ES-I3 (cell line): ENCODE results near the gene ACTRT2.
A peak's percentile ranks its signal among the peaks of the same experiment; 100 is the strongest.

Experiments used
- H3K36me3 ChIP-seq: 2 replicates; pipeline ENCODE4 v1.6.1; 2013; ENCODE audit warnings: mild to moderate bottlenecking, low read length, control low read depth, moderate library complexity; ENCODE audit not compliant: insufficient read depth
- H3K4me1 ChIP-seq: 2 replicates; pipeline ENCODE4 v1.6.1; 2013; ENCODE audit warnings: mild to moderate bottlenecking, control low read depth, low read length; ENCODE audit not compliant: insufficient read depth
- H3K9ac ChIP-seq: 2 replicates; pipeline ENCODE4 v1.6.1; 2013; ENCODE audit warnings: low read depth, mild to moderate bottlenecking, low read length, moderate library complexity
- H3K9me3 ChIP-seq: 2 replicates; pipeline ENCODE4 v1.6.1; 2013; ENCODE audit warnings: mild to moderate bottlenecking, low read length, moderate library complexity; ENCODE audit not compliant: control insufficient read depth, insufficient read depth

The ACTRT2 gene

DNA sequence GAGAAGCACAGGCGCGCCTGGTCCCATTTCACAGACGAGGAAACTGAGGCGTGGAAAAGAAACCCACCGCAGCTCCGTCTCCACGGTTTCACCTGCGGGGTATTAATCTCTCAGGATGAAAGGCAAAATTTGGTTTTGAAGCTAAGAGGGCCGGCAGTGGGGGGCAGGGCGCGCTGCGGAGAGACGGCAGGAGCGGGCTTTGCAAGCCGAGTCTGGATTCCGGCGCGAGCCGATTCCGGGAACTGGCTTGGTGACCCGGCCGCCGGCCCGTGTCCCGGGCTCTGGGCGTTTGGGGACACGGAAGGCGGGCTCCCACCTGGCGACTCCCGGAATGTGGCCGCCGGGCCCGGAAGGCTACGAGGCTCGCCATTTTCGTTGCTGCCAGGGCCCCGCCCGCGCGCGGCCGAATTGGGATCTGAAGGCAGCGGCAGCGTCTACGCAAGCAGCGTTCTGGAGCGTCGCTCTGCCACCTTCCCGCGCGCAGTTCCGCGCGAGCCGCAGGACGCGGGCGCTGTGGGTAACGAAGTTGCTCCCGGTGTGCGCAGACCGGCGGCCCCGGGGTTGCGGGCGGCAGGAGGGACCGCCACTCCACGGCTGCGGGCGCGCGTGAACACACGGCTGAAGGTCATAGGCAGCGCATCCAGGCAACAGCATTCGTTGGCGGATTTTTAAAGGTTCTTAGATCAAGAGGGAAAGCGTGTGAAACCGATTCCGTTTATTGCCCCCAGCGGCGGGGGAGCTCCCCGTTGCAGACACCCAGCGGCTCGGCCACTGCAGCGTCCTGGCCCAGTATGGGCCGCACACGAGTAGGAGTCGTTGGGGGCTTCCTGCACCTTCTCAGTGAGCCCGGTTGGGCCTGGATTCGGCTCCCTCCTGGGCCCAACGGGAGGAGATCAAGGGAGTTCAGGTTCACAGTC lies 42.4 kb downstream of the ACTRT2 start:
- no peaks in the 10 kb centered on the region for H3K9me3 ChIP-seq
- peak overlapping the region; percentile 54; the same call in 1 of the 2 replicates for H3K9ac ChIP-seq
- no peaks in the 10 kb centered on the region for H3K36me3 ChIP-seq
- H3K4me1 ChIP-seq, result peaks cover 7% of the 10 kb centered on the region; the same call in 1 of the 2 replicates

DNA sequence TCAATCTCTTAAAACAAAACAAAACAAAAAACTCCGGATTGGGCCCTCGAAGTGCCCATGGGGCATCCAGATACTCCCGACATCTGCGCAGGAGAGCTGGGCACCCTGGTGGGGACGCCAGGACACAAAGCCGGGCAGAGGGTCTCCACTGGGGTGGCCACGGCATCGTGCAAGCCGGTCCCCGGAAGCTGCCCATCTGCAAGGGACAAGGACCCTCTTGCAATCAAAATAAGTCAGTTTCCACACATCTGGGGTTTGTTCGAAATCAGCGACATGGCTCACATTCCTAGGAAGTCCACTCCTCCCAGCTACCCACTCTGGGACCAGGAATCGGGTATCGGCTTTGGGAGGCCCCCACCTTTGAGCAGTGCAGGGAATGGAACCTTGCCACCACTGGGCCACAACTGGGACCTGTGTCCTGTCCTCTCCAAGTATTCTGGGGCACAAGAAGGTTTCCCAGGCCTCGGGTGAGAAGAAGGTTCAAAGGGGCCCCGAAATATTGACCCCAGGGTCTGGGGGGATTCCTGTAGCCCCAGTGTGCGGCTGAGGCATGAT lies 43.1 kb downstream of the ACTRT2 start:
- Histone ChIP-seq H3K9ac (no peak overlapping the region), H3K9me3 (no peaks in the 10 kb centered on the region), H3K36me3 (no peaks in the 10 kb centered on the region), H3K4me1 (peaks cover 7% of the 10 kb centered on the region; the same call in 1 of the 2 replicates)

DNA sequence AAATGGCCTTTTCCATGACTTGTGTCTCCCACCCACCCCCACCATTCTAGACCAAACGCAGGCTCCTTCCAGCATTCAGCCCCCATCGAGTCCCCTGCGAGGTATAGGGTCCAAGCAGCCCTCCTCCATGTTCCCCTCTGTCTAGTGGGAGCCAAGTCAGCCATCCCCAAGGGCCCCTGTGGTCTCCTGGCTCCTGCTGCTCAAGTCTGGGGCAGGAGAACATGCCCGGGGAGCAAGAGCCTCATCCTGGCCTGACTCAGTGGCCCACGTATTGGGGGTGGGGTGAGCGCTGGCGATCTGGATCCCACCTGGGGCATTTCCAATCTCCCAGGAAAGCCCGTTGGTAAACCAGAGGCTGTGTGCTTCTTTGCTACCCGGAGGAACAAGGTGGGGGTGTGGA lies 43.6 kb downstream of the ACTRT2 start:
- Histone ChIP-seq H3K9me3 (no peaks in the 10 kb centered on the region), H3K9ac (no peak overlapping the region), H3K36me3 (no peaks in the 10 kb centered on the region), H3K4me1 (peaks cover 7% of the 10 kb centered on the region; the same call in 1 of the 2 replicates)

DNA sequence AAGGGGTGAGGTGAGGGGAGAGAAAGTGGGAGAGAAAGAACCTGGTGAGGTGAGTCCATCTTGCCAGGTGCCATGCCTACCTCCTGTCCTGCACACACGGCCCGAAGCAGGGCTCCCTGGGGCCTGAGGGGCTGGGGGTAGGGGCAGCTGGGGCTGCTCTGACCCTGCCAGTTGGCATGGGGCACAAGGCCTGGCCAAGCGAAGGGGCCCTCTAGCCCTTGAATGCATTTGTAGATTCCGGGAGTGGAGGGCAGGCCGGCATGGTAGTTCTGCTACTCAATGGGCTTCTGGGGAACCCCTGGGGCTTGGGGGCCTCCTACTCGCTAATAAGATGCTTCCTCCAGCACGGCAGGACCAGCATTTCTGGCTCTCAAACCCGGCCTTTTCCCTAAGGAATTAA lies 44.1 kb downstream of the ACTRT2 start:
- Histone ChIP-seq H3K4me1 (peaks cover 7% of the 10 kb centered on the region; the same call in 1 of the 2 replicates), H3K36me3 (no peaks in the 10 kb centered on the region), H3K9me3 (no peaks in the 10 kb centered on the region), H3K9ac (no peak overlapping the region)

DNA sequence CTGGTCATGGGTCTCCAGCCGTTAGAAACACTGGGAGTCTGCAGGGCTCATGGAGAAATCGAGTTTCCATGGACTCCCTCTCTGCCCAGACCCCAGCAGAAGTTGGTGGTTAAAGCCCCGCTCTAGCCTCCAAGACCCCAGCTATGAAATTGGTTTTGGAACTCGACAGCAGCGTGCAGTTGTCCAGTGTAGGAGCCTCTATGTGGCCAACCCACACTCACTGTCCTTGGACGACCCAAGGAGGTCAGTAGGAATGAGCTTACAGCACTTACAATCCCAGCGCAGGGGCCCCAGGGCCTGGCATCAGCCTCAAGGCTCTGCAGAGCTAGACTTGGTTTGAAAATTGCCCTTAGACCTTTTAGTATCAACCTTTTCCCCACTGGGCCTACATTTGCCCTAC lies 44.5 kb downstream of the ACTRT2 start:
- no peaks in the 10 kb centered on the region for H3K9me3 ChIP-seq
- no peak overlapping the region for H3K9ac ChIP-seq
- no peaks in the 10 kb centered on the region for H3K36me3 ChIP-seq
- peaks cover 7% of the 10 kb centered on the region; the same call in 1 of the 2 replicates for H3K4me1 ChIP-seq

DNA sequence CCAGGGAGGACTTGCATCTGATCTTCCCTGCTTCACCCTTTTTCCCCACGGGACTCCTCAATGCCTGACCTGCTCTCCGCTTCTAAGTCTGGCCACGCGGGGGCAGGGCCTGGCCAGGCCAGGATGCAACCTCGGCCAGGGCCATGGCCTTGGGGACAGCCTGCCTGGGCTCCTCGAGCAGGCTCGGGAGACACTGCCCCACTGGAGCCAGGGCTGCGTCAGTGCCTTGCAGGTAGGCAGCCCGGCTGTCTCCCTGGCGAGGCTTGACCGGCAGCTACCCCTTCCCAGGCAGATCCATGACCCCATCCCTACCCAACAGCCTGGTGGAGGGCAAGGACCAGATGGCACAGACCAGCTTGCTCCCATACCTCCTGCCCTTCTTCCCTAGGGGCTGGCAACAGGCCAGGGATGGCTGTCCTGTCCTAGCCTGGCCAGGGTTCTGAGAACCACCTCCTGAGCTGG lies 45.0 kb downstream of the ACTRT2 start:
- no peaks in the 10 kb centered on the region for H3K9me3 ChIP-seq
- peaks cover 7% of the 10 kb centered on the region; the same call in 1 of the 2 replicates for H3K4me1 ChIP-seq
- H3K9ac ChIP-seq, result no peak overlapping the region
- H3K36me3 ChIP-seq, result no peaks in the 10 kb centered on the region

DNA sequence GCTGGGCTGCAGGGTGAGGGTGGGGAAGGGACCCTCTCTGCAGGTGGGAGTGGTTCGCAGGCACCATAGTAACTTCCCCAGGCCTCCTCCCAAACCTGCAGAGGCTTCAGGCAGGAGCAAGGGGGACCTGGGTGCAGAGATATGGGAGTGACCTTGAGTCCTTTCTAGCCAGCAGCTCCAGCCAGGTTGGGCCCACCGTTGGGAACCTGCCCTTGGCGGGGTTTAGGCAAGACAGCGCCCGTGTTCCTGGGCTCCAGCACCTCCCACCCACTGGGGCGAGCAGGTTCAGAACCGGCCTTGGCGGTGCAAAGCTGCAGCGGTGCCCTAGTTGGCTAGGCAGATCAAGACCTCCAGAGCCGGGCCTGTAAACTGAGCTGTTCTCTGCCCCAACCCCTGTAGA lies 45.6 kb downstream of the ACTRT2 start:
- no peaks in the 10 kb centered on the region for H3K9me3 ChIP-seq
- no peaks in the 10 kb centered on the region for H3K36me3 ChIP-seq
- H3K9ac ChIP-seq, result no peak overlapping the region
- H3K4me1 ChIP-seq, result peaks cover 4% of the 10 kb centered on the region; the same call in 1 of the 2 replicates

DNA sequence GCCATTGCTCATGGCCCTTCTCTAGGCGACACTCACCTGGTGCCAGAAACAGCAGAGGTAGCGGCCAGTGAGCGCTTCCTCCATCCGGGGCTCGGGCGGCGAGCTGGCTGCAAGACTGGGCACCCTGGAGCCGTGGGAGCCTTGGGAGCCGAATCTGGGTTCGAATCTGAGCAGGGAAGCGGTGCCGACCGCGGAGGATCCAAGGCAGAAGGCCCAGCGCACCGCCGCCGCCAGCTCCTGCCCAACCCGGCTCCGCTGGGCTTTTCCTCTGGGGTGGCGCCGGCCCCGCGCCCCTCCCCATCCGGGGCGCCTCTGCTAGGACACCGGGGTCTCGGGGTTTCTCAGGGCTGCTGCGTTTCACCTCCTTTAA lies 46.0 kb downstream of the ACTRT2 start:
- peaks cover 4% of the 10 kb centered on the region; the same call in 1 of the 2 replicates for H3K4me1 ChIP-seq
- H3K9me3 ChIP-seq, result no peaks in the 10 kb centered on the region
- peak overlapping the region; percentile 45; the same call in 1 of the 2 replicates for H3K9ac ChIP-seq
- H3K36me3 ChIP-seq, result no peaks in the 10 kb centered on the region

DNA sequence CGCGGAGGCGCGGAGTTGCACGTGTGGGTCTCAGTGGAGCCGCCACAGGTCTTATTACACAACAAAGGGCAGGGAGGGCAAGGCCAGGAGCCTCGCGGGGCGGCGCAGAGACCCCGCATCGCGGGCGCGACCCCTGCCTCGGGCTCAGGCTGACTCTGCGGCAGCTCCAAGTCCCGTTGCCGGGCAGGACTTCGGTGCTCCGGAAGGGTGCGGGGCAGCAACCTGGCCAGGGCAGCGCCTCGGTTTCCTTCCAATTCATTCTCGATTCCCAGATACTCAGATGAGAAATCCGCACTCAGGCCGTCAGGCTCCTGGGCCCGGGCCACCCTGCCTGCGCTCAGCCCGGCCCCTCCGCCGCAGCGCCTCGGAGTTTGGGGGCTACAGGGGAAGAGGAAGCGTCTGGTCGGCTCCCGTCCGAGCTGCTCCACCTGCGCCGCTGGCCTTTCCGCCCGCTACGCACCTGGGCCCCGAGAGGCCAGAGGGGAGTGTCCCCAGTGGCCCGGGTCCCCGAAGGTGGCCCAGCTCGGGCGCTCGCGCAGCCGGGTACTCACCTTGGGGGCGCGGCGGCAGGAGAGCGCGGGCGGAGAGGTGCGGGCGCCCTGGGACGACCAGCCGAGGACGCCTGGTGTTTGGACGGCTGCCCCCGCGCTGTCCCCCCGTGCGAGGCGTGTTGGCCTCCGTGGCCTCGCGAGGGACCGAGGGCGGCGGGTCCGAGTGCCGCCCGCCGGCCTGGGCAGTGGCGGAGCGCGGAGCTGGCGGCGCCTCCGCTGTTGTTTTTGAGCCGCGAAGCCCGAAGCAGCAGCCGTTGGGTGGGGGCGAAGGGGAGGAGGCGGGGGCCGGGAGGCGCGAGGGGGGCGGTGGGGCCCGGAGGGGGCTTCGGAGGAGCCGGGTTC lies 46.6 kb downstream of the ACTRT2 start:
- peak overlapping the region; percentile 54 for H3K9ac ChIP-seq
- peaks cover 4% of the 10 kb centered on the region; the same call in 1 of the 2 replicates for H3K4me1 ChIP-seq
- no peaks in the 10 kb centered on the region for H3K9me3 ChIP-seq
- no peaks in the 10 kb centered on the region for H3K36me3 ChIP-seq

DNA sequence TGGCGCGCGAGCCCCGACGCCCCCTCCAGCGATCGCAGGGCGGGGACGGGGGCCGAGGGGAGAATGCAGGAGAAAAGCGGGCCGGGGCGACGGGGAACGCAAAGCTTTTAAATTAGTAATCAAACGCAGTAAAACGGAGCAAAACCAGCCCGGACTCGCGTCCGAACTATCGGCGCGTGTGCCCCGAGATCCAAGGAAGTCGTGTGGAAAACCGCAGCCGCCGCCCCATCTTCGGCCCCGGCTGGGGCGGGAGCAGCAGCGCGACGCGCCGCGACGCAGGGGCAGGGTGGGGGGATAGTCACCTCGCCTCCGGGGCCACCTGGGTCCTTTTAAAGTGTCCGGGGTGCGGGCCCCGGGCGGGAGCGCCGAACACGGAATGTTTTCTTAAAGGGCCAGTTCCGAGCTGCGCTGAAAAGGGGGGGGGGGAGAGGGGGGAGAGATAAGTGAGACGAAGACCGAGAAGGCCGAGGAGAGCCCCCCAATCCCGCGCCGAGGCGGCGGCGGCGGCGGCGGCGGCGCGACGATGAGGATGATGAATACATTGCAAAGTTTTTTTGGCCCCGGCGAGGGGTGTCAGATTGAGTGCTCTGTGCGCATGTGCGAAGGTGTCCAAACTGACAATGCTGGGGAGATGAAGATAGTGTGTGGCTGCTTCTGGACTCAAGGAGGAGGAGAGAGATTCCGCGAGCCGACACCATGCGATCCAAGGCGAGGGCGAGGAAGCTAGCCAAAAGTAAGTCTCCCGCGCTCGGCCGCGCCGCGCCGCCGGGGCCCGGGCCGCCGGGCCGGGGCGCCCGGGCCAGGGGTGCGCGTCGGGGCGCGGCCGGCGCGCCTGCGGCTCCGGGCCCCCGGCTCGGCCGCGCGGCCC lies 47.5 kb downstream of the ACTRT2 start, which contains the start of gene PRDM16:
TSS of gene PRDM16 (plus strand) at position 640 of the 868 bp plus-strand sequence. CDS start at position 697, 57 bp downstream.
- Histone ChIP-seq H3K36me3 (no peaks in the 10 kb centered on the region), H3K9me3 (no peaks in the 10 kb centered on the region), H3K9ac (peak within 1 kb of the TSS; percentile 54), H3K4me1 (peaks cover 4% of the 10 kb centered on the region; the same call in 1 of the 2 replicates)

DNA sequence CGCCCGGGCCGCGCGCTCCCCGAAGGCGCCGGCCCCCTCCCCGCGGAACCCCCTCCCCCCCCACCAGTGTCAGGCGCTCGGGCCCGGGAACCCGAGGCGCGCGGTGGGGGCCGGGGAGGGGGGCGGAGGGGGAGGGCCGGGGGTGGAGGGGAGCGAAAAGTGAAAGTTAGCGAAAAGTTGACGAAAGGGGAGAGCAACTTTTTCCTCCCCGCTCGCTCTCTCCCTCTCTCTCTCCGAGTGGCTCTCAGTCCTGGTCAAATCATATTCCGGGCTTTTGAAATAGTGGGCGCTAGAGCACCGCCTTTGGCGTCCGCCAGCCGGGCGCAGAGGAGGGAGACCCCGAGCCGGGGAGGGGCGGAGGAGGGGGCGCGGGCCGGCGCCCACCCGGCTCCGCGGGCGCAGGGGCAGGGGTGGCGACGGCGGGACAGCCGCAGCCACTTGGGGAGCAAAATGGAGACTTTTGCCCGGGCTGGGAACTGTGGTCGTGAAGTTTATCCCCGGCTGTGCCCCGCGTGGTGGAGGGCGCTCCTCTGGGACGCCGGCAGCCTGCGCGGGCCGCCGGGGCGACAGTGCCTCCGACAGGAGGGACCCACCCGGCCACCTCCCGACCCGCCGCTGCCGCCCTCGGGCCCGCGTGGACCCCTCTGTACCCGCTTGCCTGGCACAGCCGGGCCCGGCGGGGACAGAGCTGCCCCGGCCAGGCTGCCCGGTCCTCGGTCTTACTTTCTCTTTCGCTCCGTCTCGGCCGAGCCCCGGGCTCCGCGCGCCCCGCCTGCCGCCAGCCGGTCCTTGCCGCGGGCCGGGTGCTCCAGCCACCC lies 48.4 kb downstream of the ACTRT2 start:
- peaks cover 11% of the 10 kb centered on the region; the same call in 1 of the 2 replicates for H3K4me1 ChIP-seq
- no peaks in the 10 kb centered on the region for H3K36me3 ChIP-seq
- no peaks in the 10 kb centered on the region for H3K9me3 ChIP-seq
- peak overlapping the region; percentile 47; the same call in 1 of the 2 replicates for H3K9ac ChIP-seq

DNA sequence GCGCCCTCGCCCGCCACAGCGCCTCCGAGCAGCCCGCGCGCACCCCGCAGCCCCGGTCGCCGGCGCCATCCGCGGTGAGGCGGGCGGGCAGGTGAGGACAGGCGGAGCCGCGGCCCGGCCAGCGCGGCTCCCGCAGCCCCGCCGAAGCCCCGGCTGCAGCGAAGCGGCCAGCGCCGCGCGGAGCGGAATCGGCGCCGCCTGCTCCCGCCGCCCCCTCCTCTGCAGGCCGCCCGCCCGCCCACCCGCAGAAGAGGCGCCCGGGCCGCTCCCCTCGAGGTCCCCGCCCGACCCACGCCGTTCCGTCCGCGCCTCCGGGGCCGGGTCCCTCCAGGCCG lies 49.0 kb downstream of the ACTRT2 start:
- Histone ChIP-seq H3K4me1 (peaks cover 13% of the 10 kb centered on the region; the same call in 1 of the 2 replicates), H3K9ac (peak overlapping the region; percentile 47; the same call in 1 of the 2 replicates), H3K36me3 (no peaks in the 10 kb centered on the region), H3K9me3 (no peaks in the 10 kb centered on the region)
